Measurements from ENCODE around the gene CDK5. TPM values are rescaled to one million over a fixed set of nuclear protein-coding genes. Genes with fewer than 3 reads are reported as not detected.

CDK5 gene
- total and polyA plus RNA-seq, 9 of the 15 experiments (the other 6 are each of a cell fraction or from before 2014, with no cell fraction given), result 3.2 to 38.0 (median 27.5) TPM

DNA sequence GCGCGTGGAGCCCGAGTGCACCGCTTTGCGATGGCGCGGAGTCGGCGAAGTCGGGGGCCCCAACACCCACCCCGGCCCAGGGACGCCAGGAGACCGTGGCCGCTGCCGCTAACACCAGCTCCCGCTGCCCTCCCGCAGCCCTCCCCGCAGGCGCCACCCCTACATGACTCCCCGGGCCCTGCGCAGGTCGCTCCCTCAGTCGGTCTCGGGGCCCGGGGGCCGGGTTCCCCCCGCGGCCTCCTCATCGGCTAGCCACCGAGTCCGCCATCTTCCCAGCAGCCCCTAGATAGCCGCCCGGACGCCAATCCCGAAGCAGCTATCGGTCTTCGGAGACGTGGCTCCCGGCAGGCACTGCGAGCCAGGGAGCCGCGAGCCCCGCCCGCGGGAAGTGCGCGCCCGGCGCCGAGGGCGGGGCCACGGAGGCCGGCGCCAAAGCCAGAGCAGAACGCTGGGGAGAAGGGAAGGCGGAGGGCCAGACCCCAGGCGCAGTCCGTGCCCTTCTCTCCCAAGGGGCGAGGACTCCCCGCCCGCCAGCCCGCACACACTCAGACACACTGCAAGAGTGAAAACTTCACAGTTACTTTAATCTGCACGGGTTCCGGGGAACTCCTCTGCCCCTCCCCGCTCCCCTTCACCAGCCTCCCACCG, 22.9 kb upstream of the CDK5 start, which contains the start of gene FASTK (continued):
- TF ChIP-seq, protein P1, sequence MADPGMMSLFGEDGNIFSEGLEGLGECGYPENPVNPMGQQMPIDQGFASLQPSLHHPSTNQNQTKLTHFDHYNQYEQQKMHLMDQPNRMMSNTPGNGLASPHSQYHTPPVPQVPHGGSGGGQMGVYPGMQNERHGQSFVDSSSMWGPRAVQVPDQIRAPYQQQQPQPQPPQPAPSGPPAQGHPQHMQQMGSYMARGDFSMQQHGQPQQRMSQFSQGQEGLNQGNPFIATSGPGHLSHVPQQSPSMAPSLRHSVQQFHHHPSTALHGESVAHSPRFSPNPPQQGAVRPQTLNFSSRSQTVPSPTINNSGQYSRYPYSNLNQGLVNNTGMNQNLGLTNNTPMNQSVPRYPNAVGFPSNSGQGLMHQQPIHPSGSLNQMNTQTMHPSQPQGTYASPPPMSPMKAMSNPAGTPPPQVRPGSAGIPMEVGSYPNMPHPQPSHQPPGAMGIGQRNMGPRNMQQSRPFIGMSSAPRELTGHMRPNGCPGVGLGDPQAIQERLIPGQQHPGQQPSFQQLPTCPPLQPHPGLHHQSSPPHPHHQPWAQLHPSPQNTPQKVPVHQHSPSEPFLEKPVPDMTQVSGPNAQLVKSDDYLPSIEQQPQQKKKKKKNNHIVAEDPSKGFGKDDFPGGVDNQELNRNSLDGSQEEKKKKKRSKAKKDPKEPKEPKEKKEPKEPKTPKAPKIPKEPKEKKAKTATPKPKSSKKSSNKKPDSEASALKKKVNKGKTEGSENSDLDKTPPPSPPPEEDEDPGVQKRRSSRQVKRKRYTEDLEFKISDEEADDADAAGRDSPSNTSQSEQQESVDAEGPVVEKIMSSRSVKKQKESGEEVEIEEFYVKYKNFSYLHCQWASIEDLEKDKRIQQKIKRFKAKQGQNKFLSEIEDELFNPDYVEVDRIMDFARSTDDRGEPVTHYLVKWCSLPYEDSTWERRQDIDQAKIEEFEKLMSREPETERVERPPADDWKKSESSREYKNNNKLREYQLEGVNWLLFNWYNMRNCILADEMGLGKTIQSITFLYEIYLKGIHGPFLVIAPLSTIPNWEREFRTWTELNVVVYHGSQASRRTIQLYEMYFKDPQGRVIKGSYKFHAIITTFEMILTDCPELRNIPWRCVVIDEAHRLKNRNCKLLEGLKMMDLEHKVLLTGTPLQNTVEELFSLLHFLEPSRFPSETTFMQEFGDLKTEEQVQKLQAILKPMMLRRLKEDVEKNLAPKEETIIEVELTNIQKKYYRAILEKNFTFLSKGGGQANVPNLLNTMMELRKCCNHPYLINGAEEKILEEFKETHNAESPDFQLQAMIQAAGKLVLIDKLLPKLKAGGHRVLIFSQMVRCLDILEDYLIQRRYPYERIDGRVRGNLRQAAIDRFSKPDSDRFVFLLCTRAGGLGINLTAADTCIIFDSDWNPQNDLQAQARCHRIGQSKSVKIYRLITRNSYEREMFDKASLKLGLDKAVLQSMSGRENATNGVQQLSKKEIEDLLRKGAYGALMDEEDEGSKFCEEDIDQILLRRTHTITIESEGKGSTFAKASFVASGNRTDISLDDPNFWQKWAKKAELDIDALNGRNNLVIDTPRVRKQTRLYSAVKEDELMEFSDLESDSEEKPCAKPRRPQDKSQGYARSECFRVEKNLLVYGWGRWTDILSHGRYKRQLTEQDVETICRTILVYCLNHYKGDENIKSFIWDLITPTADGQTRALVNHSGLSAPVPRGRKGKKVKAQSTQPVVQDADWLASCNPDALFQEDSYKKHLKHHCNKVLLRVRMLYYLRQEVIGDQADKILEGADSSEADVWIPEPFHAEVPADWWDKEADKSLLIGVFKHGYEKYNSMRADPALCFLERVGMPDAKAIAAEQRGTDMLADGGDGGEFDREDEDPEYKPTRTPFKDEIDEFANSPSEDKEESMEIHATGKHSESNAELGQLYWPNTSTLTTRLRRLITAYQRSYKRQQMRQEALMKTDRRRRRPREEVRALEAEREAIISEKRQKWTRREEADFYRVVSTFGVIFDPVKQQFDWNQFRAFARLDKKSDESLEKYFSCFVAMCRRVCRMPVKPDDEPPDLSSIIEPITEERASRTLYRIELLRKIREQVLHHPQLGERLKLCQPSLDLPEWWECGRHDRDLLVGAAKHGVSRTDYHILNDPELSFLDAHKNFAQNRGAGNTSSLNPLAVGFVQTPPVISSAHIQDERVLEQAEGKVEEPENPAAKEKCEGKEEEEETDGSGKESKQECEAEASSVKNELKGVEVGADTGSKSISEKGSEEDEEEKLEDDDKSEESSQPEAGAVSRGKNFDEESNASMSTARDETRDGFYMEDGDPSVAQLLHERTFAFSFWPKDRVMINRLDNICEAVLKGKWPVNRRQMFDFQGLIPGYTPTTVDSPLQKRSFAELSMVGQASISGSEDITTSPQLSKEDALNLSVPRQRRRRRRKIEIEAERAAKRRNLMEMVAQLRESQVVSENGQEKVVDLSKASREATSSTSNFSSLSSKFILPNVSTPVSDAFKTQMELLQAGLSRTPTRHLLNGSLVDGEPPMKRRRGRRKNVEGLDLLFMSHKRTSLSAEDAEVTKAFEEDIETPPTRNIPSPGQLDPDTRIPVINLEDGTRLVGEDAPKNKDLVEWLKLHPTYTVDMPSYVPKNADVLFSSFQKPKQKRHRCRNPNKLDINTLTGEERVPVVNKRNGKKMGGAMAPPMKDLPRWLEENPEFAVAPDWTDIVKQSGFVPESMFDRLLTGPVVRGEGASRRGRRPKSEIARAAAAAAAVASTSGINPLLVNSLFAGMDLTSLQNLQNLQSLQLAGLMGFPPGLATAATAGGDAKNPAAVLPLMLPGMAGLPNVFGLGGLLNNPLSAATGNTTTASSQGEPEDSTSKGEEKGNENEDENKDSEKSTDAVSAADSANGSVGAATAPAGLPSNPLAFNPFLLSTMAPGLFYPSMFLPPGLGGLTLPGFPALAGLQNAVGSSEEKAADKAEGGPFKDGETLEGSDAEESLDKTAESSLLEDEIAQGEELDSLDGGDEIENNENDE (IDR thresholded peaks at IDR 0.05; ENCODE audit: low read depth, low read length), result no peak
- TF ChIP-seq PRPF4 (IDR thresholded peaks at IDR 0.05; ENCODE audit: insufficient read depth, low read depth, low read length, poor library complexity, severe bottlenecking), result no peak
- peak; percentile 74 for TF ChIP-seq LCOR (CRISPR knock-in tag; IDR thresholded peaks at IDR 0.05)
- no peak for TF ChIP-seq BCL6 (CRISPR knock-in tag; IDR thresholded peaks at IDR 0.05)
- peak; percentile 22 for TF ChIP-seq KDM2B (CRISPR knock-in tag; IDR thresholded peaks at IDR 0.05)
- no peak for TF ChIP-seq KLF1 (tag; IDR thresholded peaks at IDR 0.05)
- no peak for TF ChIP-seq NCOA1 (IDR thresholded peaks at IDR 0.05; ENCODE audit: low read depth)
- TF ChIP-seq, protein P2, sequence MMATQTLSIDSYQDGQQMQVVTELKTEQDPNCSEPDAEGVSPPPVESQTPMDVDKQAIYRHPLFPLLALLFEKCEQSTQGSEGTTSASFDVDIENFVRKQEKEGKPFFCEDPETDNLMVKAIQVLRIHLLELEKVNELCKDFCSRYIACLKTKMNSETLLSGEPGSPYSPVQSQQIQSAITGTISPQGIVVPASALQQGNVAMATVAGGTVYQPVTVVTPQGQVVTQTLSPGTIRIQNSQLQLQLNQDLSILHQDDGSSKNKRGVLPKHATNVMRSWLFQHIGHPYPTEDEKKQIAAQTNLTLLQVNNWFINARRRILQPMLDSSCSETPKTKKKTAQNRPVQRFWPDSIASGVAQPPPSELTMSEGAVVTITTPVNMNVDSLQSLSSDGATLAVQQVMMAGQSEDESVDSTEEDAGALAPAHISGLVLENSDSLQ (IDR thresholded peaks at IDR 0.05), result peak; percentile 64
- TF ChIP-seq TFAM (CRISPR knock-in tag; conservative IDR thresholded peaks at IDR 0.05), result no peak
- TF ChIP-seq, protein P3, sequence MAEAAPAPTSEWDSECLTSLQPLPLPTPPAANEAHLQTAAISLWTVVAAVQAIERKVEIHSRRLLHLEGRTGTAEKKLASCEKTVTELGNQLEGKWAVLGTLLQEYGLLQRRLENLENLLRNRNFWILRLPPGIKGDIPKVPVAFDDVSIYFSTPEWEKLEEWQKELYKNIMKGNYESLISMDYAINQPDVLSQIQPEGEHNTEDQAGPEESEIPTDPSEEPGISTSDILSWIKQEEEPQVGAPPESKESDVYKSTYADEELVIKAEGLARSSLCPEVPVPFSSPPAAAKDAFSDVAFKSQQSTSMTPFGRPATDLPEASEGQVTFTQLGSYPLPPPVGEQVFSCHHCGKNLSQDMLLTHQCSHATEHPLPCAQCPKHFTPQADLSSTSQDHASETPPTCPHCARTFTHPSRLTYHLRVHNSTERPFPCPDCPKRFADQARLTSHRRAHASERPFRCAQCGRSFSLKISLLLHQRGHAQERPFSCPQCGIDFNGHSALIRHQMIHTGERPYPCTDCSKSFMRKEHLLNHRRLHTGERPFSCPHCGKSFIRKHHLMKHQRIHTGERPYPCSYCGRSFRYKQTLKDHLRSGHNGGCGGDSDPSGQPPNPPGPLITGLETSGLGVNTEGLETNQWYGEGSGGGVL (CRISPR knock-in tag; IDR thresholded peaks at IDR 0.05), result no peak
- TF ChIP-seq, protein P4, sequence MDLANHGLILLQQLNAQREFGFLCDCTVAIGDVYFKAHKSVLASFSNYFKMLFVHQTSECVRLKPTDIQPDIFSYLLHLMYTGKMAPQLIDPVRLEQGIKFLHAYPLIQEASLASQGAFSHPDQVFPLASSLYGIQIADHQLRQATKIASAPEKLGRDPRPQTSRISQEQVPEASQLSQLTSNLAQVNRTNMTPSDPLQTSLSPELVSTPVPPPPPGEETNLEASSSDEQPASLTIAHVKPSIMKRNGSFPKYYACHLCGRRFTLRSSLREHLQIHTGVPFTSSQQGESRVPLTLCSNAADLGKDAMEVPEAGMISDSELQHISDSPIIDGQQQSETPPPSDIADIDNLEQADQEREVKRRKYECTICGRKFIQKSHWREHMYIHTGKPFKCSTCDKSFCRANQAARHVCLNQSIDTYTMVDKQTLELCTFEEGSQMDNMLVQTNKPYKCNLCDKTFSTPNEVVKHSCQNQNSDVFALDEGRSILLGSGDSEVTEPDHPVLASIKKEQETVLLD (IDR thresholded peaks at IDR 0.05), result no peak

Data from K562 (cell line).